ENCODE results near the gene CUL2. TPM values are rescaled to one million over a fixed set of nuclear protein-coding genes. Genes with fewer than 3 reads are reported as not detected.

CUL2 gene
- 25.5 TPM for polyA plus RNA-seq (2013, experiment 1 of 2)
- 25.0 TPM for polyA plus RNA-seq (2013, experiment 2 of 2)

DNA sequence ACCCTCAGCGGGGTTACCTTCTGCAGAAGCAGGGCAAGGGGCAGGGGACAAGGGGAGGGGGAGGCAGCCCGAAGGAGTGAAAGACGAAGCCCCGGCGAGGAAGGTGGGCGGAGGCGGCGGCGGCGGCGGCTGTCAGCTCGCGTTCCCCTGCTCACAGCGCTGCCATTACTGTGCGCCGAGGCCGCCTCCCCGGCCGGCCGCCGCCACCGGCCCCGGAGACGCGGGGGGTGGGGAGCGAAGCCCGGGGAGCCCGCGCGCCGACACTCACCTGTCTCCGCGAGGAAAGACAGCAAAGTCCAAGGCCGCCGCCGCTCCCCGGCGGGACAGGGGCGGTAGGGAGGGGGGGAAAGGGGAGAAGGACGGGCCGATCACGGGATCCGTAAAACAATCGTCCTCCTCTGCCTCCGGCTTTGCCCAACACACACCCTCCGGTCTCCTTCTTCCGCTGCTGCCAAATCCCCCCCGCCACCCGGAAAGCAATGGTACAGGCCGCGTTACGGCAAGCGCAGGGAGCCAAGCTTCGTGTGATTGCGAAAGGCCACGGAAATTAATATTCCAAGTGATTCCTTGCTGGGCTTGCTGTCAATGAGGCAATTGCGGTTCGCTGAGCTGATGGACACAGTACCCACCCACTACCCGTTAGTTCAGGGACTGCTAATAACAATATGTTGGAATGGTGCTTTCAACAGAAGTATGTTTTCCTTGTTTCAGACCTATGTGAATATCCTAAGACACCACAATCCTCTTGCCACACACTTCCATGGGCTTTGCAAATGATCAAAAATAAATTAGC lies at the start of gene CUL2:
Gene CUL2 (minus strand): TSS at position 180 of the 793 bp plus-strand sequence. CDS start 19,024 bp downstream, outside the sequence.
- no peak within 1 kb of the TSS for H2AK5ac ChIP-seq (ENCODE audit: low read length)
- no peaks in the 10 kb centered on the region for H3K27me3 ChIP-seq (ENCODE audit: insufficient read depth, low read length, poor library complexity)
- peak within 1 kb of the TSS; percentile 57 for H4K8ac ChIP-seq (ENCODE audit: low read depth, low read length)
- peak within 1 kb of the TSS; percentile 67 for H2BK5ac ChIP-seq (ENCODE audit: low read length)
- H3K18ac ChIP-seq (ENCODE audit: low read length): peak within 1 kb of the TSS; percentile 99
- H3K79me1 ChIP-seq (ENCODE audit: low read length): peaks cover 8% of the 10 kb centered on the region
- whole genome bisulfite sequencing (ENCODE audit: extremely low coverage, insufficient coverage, low lambda C conversion rate): no CpG with 5 or more reads among the region's 59 CpGs
- H3K36me3 ChIP-seq (ENCODE audit: control insufficient read depth, insufficient read depth, low read length): no peaks in the 10 kb centered on the region
- peak within 1 kb of the TSS; percentile 99 for H3K4me2 ChIP-seq (ENCODE audit: low read length)
- H3K79me2 ChIP-seq (ENCODE audit: control insufficient read depth, insufficient read depth, low read length): peaks cover 25% of the 10 kb centered on the region
- H3K56ac ChIP-seq (ENCODE audit: low read length): peak within 1 kb of the TSS; percentile 98
- H2BK15ac ChIP-seq (replicated peaks; ENCODE audit: low read depth): no peak within 1 kb of the TSS
- peak within 1 kb of the TSS; percentile 98 for H4K5ac ChIP-seq (ENCODE audit: low read length)
- H3K4me3 ChIP-seq (ENCODE audit: low read length): peak within 1 kb of the TSS; percentile 52
- no peak within 1 kb of the TSS for H3K23ac ChIP-seq (ENCODE audit: low read length)
- peak within 1 kb of the TSS; percentile 94 for H3K27ac ChIP-seq (ENCODE audit: low read depth, low read length)
- peak within 1 kb of the TSS; percentile 84 for H3K4ac ChIP-seq (ENCODE audit: low read depth, low read length)
- H2BK120ac ChIP-seq (ENCODE audit: low read depth, low read length): no peak within 1 kb of the TSS
- H3K4me1 ChIP-seq (ENCODE audit: control insufficient read depth, low read depth, low read length): no peaks in the 10 kb centered on the region
- peak; percentile 97 for DNase-seq
- peak within 1 kb of the TSS; percentile 91 for H3K9ac ChIP-seq (ENCODE audit: low read length)

DNA sequence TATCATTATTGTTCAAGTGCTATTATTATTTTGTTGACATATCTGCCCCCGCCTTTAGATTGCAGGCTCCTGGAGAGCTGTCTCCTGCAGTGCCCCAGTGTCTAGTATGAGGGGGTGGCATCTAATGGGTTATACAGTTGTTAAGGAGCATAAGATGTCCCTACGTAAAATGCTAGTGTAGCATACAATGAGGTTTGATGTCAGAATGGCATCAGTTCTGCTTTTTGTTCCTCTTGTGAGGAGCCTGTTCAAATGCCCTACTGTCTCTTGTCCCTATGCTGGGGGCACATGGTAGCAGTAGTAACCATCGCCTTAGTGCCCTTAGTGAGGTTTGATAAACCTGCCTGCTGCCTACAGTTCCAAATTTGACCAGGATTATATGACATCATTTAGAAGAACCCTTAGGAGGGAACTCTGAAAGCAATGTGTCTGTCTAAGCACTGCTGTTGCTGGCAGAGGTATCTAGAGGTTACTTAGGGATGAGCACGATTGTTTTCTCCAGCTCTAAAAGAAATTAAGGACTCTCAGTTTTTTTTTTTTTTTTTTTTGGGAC lies 46.2 kb upstream of the CUL2 start:
- Histone ChIP-seq H3K4ac (ENCODE audit: low read depth, low read length) (no peak overlapping the region), H3K79me1 (ENCODE audit: low read length) (peaks cover 3% of the 10 kb centered on the region), H3K27ac (ENCODE audit: low read depth, low read length) (no peak overlapping the region), H3K27me3 (ENCODE audit: insufficient read depth, low read length, poor library complexity) (no peaks in the 10 kb centered on the region), H3K36me3 (ENCODE audit: control insufficient read depth, insufficient read depth, low read length) (no peaks in the 10 kb centered on the region), H3K4me2 (ENCODE audit: low read length) (no peak overlapping the region), H3K79me2 (ENCODE audit: control insufficient read depth, insufficient read depth, low read length) (no peaks in the 10 kb centered on the region), H3K23ac (ENCODE audit: low read length) (no peak overlapping the region), H3K56ac (ENCODE audit: low read length) (no peak overlapping the region), H2AK5ac (ENCODE audit: low read length) (no peak overlapping the region), H3K4me1 (ENCODE audit: control insufficient read depth, low read depth, low read length) (no peaks in the 10 kb centered on the region), H2BK15ac (replicated peaks; ENCODE audit: low read depth) (no peak overlapping the region), H2BK5ac (ENCODE audit: low read length) (no peak overlapping the region), H3K18ac (ENCODE audit: low read length) (no peak overlapping the region), H3K9ac (ENCODE audit: low read length) (no peak overlapping the region), H4K5ac (ENCODE audit: low read length) (no peak overlapping the region), H3K4me3 (ENCODE audit: low read length) (no peak overlapping the region), H2BK120ac (ENCODE audit: low read depth, low read length) (no peak overlapping the region), H4K8ac (ENCODE audit: low read depth, low read length) (no peak overlapping the region)
- no CpG with 5 or more reads among the region's 4 CpGs for WGBS (ENCODE audit: extremely low coverage, insufficient coverage, low lambda C conversion rate)
- no peak for DNase-seq

DNA sequence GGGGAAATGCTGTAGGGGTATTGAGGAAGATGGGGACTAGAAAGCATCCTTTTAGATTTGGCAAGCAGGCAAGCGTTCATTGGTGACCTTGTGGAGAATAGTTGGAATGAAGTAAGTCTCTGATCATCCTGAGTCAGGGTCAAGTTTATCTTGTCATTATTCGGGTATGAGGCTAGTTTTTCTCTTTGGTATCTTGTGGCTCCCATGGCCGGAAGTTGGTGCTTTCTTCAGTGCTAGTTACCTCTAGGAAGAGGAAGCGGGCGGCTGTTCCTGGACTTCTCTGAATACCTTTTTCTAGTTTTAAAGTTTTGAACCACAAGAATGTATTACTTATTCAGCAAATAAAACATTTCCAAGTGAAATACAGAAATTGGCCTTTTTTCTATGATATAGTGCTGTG lies 45.7 kb upstream of the CUL2 start:
- no peak overlapping the region for H2BK15ac ChIP-seq (replicated peaks; ENCODE audit: low read depth)
- no peak overlapping the region for H3K4me2 ChIP-seq (ENCODE audit: low read length)
- H3K79me1 ChIP-seq (ENCODE audit: low read length): peaks cover 3% of the 10 kb centered on the region
- no peak overlapping the region for H3K9ac ChIP-seq (ENCODE audit: low read length)
- no peak overlapping the region for H2AK5ac ChIP-seq (ENCODE audit: low read length)
- H4K5ac ChIP-seq (ENCODE audit: low read length): no peak overlapping the region
- no peak overlapping the region for H3K27ac ChIP-seq (ENCODE audit: low read depth, low read length)
- H3K79me2 ChIP-seq (ENCODE audit: control insufficient read depth, insufficient read depth, low read length): no peaks in the 10 kb centered on the region
- no peaks in the 10 kb centered on the region for H3K4me1 ChIP-seq (ENCODE audit: control insufficient read depth, low read depth, low read length)
- H3K23ac ChIP-seq (ENCODE audit: low read length): no peak overlapping the region
- H3K18ac ChIP-seq (ENCODE audit: low read length): no peak overlapping the region
- H4K8ac ChIP-seq (ENCODE audit: low read depth, low read length): no peak overlapping the region
- H3K36me3 ChIP-seq (ENCODE audit: control insufficient read depth, insufficient read depth, low read length): no peaks in the 10 kb centered on the region
- no peak overlapping the region for H3K4ac ChIP-seq (ENCODE audit: low read depth, low read length)
- H3K27me3 ChIP-seq (ENCODE audit: insufficient read depth, low read length, poor library complexity): no peaks in the 10 kb centered on the region
- no peak overlapping the region for H3K56ac ChIP-seq (ENCODE audit: low read length)
- no peak for DNase-seq
- H2BK5ac ChIP-seq (ENCODE audit: low read length): no peak overlapping the region
- no peak overlapping the region for H3K4me3 ChIP-seq (ENCODE audit: low read length)
- no peak overlapping the region for H2BK120ac ChIP-seq (ENCODE audit: low read depth, low read length)
- no CpG with 5 or more reads among the region's 5 CpGs for WGBS (ENCODE audit: extremely low coverage, insufficient coverage, low lambda C conversion rate)

DNA sequence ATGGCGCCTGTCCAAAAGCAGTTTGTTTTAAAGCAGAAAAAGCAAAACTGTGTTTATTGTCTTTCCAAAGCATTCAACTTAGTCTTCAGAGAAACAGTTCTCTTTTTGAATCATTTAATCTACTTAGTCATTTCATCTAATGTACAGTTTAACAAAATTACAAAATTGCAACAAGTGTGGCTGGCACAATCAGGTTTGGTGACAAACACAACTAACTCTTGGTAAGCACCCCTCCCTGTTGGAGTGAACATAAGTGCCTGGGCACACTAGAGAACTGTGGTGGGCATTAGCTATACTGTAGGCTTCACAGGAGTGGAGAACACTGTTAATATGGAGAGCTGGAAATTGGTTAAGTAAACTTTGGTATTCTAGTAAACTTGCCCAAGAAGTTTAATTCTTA lies 43.4 kb upstream of the CUL2 start:
- no peak overlapping the region for H3K4me2 ChIP-seq (ENCODE audit: low read length)
- H3K79me1 ChIP-seq (ENCODE audit: low read length): peaks cover 1% of the 10 kb centered on the region
- H3K23ac ChIP-seq (ENCODE audit: low read length): no peak overlapping the region
- no peaks in the 10 kb centered on the region for H3K27me3 ChIP-seq (ENCODE audit: insufficient read depth, low read length, poor library complexity)
- no peak for DNase-seq
- H3K9ac ChIP-seq (ENCODE audit: low read length): no peak overlapping the region
- H3K4me1 ChIP-seq (ENCODE audit: control insufficient read depth, low read depth, low read length): no peaks in the 10 kb centered on the region
- no peak overlapping the region for H3K18ac ChIP-seq (ENCODE audit: low read length)
- no peak overlapping the region for H2BK15ac ChIP-seq (replicated peaks; ENCODE audit: low read depth)
- H4K5ac ChIP-seq (ENCODE audit: low read length): no peak overlapping the region
- H2BK120ac ChIP-seq (ENCODE audit: low read depth, low read length): no peak overlapping the region
- H3K36me3 ChIP-seq (ENCODE audit: control insufficient read depth, insufficient read depth, low read length): no peaks in the 10 kb centered on the region
- H2AK5ac ChIP-seq (ENCODE audit: low read length): no peak overlapping the region
- H3K79me2 ChIP-seq (ENCODE audit: control insufficient read depth, insufficient read depth, low read length): no peaks in the 10 kb centered on the region
- no peak overlapping the region for H3K56ac ChIP-seq (ENCODE audit: low read length)
- H4K8ac ChIP-seq (ENCODE audit: low read depth, low read length): no peak overlapping the region
- no CpG with 5 or more reads among the region's 1 CpG for WGBS (ENCODE audit: extremely low coverage, insufficient coverage, low lambda C conversion rate)
- no peak overlapping the region for H3K27ac ChIP-seq (ENCODE audit: low read depth, low read length)
- H3K4ac ChIP-seq (ENCODE audit: low read depth, low read length): no peak overlapping the region
- H2BK5ac ChIP-seq (ENCODE audit: low read length): no peak overlapping the region
- H3K4me3 ChIP-seq (ENCODE audit: low read length): no peak overlapping the region

DNA sequence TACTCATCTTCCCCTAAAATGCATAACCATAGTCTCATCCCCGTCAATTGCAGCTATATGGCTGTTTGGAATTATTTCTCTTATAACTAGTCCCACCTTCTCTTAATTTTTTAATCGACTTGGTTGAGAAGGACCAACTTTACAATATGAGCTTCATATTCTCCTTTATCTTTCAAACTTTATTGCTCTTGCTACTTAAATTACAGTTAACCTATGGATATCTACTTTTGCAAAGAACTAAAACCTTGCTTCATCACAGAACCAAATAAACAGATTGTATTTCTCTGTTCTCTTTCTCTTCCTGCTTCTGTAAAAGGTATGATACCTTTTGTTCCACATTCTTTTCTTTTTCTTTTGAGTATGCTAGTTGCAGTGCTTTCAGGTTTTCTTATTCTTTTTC lies 42.6 kb upstream of the CUL2 start:
- Histone ChIP-seq H2BK120ac (ENCODE audit: low read depth, low read length) (no peak overlapping the region), H3K79me2 (ENCODE audit: control insufficient read depth, insufficient read depth, low read length) (peaks cover 3% of the 10 kb centered on the region), H3K4me2 (ENCODE audit: low read length) (no peak overlapping the region), H2BK5ac (ENCODE audit: low read length) (no peak overlapping the region), H3K4ac (ENCODE audit: low read depth, low read length) (no peak overlapping the region), H4K8ac (ENCODE audit: low read depth, low read length) (no peak overlapping the region), H3K4me3 (ENCODE audit: low read length) (no peak overlapping the region), H2AK5ac (ENCODE audit: low read length) (no peak overlapping the region), H3K9ac (ENCODE audit: low read length) (no peak overlapping the region), H3K27ac (ENCODE audit: low read depth, low read length) (no peak overlapping the region), H3K23ac (ENCODE audit: low read length) (no peak overlapping the region), H3K36me3 (ENCODE audit: control insufficient read depth, insufficient read depth, low read length) (no peaks in the 10 kb centered on the region), H3K79me1 (ENCODE audit: low read length) (peaks cover 3% of the 10 kb centered on the region), H2BK15ac (replicated peaks; ENCODE audit: low read depth) (no peak overlapping the region), H3K27me3 (ENCODE audit: insufficient read depth, low read length, poor library complexity) (no peaks in the 10 kb centered on the region), H3K18ac (ENCODE audit: low read length) (no peak overlapping the region), H3K4me1 (ENCODE audit: control insufficient read depth, low read depth, low read length) (peaks cover 3% of the 10 kb centered on the region), H4K5ac (ENCODE audit: low read length) (no peak overlapping the region), H3K56ac (ENCODE audit: low read length) (no peak overlapping the region)
- WGBS (ENCODE audit: extremely low coverage, insufficient coverage, low lambda C conversion rate): no CpG with 5 or more reads among the region's 2 CpGs
- no peak for DNase-seq
